GM12872 (cell line): Measurements from ENCODE around the gene WDFY3.

Experiments
- CTCF ChIP-seq: IDR thresholded peaks from 3 replicates; pipeline ENCODE4 v1.5.1; 2011; ENCODE audit warnings: low read depth, mild to moderate bottlenecking, low read length, moderate library complexity; ENCODE audit not compliant: insufficient read depth

The WDFY3 gene

GRCh38 chr4:84966382-84967242 lies at the start of gene WDFY3:
Gene WDFY3 (minus strand): TSS chr4:84966690. CDS start chr4:84860591, 106,099 bp downstream.
- TF ChIP-seq CTCF = no peak

- TF ChIP-seq CTCF = no peak
Measured at GRCh38 chr4:85005865-85006377, 39.4 kb upstream of the WDFY3 start.

GRCh38 chr4:85000343-85000742 lies 33.9 kb upstream of the WDFY3 start:
- no peak for TF ChIP-seq CTCF

GRCh38 chr4:84995386-84995785 lies 28.9 kb upstream of the WDFY3 start:
- no peak for TF ChIP-seq CTCF

- no peak for TF ChIP-seq CTCF
Measured at GRCh38 chr4:84994280-84994679, 27.8 kb upstream of the WDFY3 start.

- no peak for TF ChIP-seq CTCF
Measured at GRCh38 chr4:84985952-84986351, 19.5 kb upstream of the WDFY3 start.

- TF ChIP-seq CTCF = no peak
Measured at GRCh38 chr4:84977396-84977795, 10.9 kb upstream of the WDFY3 start.
